Middle frontal gyrus (tissue), 1 donor: ENCODE data around the gene RPS6KA2.
"Not testable (repeated sequence)": the region's sequence is repeated elsewhere in the genome, so short reads cannot be mapped to it uniquely, and the experiment has no call there.

Experiments used
- DNase-seq: peaks from one replicate; pipeline ENCODE4 v3.0.0-alpha.2; 2015; ENCODE audit warnings: low spot score; ENCODE audit errors: extremely low spot score

The RPS6KA2 gene

DNA sequence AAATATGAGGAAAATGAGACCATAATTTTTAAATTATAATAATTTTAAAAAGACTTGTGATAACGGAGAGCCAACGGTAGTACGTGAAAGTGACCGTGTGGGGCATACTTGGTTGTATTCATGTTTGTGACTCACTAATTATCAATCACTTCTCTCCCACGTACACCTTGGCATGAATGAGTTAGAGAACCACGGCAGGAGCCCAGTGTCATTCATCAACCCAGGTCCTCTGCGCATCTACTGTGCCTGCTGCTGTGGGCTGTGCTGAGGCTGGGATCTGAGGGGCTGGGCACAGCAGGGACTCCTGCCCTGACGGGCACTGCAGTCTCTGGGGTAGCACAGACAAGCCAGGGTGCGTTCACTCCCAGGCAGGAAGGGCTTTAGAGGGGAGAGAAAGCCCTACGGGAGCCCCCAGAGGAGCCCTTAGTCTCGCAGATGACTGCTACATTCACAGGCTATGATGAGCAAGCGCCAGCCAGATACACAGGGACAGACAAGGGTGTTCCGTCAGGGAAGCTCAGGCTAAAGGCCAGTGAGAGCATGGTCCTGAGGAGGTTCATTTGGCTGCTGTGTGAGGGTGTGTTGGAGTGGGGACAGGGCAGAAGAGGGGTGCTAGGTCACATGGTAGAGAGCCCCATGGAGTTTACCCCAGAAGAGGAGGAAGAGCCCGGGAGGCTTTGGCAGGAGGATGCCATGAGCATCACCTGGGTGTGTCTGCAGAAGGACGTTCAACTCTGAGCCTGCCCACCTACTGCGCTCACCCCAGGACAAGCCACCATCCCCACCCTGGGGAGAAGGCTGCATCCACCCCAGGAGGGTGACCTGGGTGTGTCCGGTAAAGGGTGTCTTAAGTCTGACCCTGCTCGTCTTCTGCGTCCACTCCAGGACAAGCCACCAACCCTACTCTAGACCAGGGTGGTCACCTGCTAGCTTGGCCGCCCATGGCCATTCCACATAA, 8.2 kb upstream of the RPS6KA2 start:
- DNase-seq, result no peak

DNA sequence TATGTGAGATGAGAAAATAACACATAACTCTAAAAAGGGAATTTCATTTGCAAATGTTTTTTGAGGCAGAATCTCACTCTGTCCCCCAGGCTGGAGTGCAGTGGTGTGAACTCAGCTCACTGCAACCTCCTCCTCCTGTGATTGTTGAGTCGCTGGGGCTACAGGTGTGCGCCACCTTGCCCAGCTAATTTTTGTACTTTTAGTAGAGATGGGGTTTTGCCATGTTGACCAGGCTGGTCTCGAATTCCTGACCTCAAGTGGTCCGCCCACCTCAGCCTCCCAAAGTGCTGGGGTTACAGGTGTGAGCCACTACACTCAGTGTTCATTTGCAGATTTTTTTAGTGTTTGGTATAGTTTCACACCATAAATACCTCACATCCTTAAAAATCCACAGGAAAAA, 7.5 kb upstream of the RPS6KA2 start:
- not testable (repeated sequence) for DNase-seq

DNA sequence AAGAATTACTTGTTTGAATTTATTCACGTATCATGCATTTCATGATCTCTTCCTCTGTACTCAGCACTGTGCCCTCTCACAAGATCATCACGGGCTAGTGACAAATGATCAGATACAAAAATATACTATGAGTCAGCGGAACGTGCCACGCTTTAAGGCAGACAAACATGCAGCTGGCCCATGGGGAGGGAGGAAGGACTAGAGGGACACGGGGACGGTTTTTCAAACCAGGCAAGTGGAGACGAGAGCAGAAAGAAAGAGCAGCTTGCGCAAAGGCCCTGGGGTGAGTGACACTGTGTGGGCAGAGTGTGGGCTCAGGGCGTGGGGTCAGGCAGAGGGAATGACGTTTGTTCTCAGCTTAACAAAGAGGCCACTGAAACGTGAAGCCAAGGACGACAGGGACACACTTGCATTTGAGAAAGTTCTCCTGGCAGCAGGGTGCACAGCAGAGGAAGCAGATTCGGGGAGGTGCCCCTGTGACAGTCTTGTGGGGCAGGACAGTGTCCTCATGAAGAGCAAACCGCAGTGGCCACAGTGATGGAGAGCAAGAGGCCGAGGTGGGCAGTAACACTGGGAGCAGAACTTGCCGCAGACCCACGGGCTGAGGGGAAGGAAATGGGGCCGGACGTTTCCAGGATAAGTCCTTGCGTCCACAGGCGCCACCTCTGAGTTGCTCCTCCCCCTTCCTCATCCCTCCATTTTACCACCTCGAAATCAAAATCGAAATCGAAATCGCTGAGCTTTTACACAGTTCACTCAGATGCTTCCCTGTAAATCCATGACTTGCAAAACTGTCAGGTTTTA, 6.9 kb upstream of the RPS6KA2 start:
- no peak for DNase-seq

DNA sequence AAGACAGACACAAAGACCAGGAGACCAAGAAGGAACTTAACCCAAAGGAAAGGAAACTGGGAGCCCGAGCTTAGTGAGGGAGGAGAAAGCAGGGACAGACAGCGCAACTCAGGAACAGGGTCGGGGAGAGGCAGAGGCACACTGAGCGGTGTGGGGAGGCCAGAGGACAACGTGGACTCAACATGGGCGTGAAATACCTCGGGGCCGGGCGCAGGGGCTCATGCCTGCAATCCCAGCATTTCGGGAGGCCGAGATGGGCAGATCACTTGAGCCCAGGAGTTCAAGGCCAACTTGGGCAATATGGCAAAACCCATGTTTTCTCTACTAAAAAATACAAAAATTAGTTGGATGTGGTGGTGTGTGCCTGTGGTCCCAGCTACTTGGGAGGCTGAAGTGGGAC, 5.7 kb upstream of the RPS6KA2 start:
- no peak for DNase-seq

DNA sequence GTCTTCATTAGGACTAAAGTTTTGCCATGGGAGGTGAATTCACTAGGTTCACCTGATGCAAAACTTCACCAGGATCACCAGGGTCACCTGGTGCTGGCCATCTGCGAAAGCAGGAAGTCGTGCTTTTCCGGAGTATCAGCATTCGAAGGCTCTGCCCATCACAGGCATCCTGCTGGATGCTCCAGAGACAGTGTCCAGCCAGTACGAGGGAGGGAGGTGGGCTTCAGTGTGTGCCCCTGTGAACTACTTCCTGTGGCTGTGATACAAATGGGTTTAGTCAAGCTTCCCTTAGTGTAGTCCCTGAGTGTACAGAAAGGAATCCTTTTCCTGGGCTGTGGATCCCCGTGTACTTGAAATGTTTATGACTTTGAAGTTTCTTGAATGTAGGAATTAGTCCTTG, 3.4 kb upstream of the RPS6KA2 start:
- DNase-seq, result no peak

DNA sequence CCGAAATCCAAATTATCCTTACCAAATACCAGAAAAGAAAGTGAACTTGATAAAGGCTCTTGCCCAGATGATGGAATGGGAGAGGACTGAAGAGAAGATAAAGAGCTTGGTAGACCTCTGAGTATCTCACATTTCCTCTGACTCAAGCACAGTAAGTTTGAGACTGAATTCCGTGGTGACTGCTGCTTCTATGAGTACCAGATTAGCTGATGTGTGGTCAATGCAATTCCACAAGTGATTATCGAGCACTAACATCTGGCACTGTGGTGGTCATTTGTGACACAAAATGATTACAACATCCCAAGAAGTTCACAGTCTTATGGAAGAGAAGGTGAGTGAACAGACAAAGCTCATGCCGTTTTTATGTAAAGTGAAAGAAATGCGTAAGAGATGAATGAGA, 2.6 kb upstream of the RPS6KA2 start:
- DNase-seq, result no peak

DNA sequence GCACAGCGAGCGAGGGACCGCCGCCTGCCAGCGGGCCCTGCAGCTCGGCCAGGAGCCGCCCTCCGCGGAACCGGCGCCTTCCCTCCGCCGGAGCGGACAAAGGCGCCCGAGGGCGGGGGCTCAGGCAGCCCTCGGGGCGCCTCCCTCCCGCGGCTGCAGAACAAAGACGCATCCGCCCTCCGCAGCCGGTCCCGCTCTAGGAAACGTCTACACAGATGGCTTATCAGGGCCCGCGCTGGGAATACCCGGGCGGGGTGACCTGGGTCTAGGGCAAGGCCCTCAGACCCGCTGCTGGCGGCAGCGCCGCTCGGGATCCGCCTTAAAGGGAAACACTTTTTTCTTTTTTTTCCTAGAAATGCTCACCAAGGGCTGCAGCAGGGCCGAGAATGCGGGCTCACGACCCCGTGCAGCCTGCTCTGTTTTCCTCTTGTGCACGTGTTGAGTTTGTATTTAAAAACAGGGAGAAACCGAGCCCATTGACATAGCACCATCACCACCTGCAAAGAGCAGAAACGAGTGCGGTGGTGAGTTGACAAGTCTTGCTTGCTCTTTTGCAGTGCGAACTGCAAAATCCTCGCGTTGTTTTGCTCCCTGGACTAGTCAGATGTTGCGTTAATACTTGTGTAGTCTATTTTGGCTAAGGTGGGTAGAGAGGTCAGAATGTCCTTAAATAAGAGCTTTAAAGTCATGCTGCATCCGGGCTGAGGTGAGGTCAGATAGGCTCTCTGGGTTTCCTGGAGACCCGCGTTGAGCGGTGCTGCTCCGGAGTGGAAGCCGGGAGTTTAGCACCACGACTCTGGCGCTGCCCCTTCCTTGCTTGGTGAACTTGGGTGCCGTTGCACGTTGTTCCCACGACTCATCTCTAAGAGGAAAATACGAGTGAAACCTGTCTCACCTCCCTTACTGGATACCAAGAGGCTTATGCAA, 1.1 kb upstream of the RPS6KA2 start:
- DNase-seq, result no peak

DNA sequence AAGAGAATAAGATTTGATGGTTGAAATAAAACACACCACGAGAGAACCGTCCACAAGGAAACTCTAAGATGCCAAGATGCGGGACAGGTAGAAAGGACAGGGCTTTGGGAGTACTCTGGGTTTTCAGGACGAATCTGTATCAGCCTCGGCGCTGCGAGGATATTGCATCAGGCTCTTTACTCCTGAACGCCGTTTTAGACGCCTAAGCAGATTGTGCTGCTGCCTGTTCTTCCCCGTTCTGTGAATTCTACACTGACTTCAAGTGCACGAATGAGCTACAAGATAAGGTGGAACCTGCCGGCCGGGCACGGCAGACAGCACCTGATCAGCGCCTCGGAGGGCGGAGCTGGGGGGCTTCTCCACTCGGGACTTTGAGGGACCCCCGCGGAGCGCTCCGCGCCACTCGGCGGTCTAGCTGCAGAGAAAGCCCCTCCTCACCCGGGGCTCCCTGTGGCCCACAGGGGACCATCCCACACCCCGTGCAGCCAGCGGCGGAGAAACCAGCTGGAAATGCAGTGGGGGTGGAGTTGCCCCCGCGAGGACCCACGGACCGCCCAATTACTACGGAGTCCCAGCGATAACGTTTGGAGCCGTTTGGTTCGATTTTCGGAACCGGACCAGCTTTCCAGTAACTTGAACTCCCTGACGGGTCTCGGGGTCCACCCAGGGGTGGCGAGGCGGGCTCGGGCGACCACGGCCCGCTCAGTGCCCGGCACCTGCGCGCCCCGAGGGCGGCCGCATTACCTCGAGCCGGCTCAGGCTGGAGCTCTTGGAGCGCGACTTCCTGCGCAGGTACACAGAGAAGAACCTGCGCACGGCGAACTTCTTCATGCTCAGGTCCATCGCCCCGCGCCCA, 646 bp downstream of the RPS6KA2 start:
- no peak for DNase-seq

DNA sequence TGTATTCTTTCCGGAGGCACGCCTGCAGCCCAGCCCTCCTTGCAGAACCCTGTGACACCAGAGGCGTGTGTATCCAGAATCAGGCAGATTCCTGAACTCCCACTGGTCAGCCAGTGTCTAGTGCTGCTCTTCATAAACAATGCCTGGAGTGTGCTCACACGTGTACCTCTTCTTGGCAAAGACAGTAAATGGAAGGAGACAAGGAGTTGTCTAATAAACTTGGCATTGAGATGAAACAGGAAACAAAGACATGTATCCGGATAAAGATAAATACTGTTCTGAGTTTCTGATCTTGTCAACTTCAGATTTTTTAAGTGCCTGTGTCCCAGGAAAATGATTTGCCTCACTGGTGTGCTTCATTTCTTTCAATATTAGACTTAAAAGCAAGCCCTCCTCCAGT, 1.7 kb downstream of the RPS6KA2 start:
- no peak for DNase-seq

DNA sequence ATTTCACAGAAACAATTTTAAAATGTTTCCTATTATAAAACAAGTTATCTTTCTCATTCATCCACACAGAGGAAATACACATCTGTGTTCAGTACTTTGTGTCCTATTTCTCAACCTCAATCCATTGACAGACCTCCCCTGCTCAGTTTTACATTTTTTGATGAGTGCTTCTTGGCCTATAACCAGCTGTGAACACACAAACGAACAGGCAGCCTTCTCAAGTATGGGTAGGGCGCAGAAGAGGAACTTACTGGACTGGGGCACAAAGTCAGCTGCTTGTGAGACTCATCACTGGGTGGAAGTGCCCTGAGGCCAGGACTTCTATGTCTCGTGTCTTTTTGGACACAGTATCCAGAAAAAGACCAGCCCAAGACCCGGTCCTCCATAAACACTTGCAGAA, 2.8 kb downstream of the RPS6KA2 start:
- DNase-seq, result no peak

DNA sequence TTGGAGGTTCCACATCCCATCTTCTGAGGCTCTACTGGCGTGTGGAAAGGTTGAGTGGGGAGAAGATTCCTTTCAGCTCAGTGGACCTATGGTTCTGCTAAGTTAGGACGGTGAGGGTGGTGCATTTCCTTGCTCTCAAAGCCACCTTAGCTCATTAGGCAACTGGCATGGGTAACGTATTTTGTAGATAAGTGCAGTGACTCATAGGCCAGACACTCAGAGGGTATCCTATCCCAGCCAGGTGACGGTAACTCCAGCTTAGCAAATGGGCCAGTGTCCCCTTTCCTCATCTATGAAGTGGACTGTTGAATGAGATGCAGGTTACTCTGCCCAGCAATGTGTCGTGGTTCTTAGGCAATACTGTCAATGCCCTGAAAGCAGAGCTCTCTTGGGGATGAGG, 3.7 kb downstream of the RPS6KA2 start:
- no peak for DNase-seq

DNA sequence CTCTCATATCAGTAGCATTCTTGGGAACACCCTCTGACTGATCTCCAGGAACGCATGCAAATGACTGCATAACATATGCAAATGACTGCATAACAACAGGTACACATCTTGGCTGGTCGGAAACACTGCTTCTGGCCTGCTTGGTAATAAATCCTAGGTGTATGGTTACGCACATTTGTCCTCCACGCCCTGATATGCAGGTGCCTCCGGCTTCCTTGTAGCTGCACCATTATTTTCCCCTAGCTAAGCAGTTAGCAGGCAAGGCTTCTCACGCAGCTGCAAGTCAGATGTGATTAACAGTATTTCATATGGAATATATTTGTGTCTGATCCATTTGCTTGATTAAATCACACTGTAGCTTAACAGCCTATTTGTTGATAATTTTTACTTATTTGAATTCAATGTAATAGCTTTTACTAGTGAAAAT, 5.9 kb downstream of the RPS6KA2 start:
- no peak for DNase-seq

DNA sequence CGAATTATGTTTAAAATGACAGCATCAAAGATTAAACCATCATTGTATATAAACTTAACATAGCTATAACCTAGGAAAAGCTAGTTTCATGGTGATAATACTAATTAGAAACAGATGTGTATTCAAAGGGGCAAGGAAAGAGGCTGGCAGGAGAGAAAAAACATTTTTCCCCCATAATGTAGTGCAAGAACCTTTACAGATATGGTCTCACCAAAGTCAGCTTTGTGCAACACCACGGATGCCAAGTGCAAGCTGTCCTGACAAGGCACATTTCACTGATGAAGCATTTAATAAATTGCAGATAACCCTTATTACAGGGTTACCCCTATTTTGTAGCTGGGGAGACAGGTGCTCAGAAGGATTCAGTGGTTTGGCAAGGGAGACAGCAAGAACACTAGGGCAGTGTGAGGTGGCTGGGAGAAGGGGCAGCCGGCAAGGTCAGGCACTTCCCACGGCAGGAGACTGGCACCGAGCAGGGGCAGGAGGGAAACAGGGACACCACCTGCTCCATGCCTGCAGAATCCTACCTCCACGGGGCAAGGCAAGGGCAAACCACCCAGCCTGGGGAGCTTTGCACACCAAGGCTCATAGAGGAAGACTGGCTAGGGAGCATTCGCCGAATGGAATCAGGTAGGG, 6.5 kb downstream of the RPS6KA2 start:
- no peak for DNase-seq

DNA sequence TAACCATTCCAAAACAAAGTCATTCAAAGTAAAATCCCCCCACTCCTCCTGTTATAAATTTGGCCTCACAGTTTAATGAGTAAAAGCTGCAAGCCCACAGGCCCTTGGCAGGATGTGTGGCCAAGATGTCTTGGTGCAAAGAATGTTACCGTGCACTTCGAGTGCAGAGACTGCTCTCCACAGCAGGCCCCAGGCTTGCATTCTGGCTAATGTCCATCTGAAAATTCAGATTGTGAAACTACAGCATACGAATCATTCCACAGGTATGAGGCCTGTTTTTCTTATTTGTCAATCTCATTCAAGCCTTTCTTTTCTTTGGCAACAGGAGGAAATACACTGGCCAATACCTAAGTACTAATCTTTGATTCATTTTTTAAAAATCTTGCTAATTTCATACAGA, 7.1 kb downstream of the RPS6KA2 start:
- no peak for DNase-seq

DNA sequence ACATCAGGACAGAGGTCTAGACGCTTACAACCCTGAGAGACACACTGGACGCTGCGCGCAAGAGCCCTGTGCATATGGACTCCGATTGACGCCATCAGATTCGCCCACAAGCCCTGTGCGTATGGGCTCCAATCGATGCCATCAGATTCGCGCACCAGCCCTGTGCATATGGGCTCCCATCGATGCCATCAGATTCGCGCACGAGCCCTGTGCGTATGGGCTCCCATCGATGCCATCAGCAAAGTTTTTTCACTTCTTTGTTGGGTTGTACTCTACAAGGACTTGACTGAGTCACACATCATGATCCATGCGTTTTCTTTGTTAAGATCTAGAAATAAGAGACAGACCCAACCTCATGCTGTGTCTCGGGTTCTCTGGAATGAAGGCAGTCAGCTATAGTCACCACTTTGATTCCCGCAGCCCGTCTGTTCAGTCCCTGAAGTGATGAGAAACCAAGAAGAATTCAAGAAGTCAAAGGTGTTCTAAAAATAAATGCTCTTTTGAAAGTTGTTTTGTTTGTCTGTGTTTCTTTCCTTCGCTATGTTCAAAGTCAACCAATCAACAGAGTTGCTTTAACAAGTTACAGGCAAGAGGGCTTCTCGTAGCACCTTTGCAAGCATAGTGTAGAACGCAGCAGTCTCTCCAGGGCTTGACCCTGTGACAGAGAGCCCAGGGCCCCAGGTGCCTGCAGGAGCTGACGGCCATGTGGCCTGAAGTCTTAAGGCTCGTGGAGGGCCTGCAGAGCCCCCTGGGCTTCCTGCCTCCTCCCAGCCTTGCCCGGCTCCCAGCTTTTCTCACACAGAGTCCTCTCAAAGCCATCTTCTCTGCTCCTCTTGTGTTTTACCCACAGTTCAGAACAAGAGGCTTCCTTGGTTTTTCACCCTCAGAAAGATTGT, 7.9 kb downstream of the RPS6KA2 start:
- no peak for DNase-seq

DNA sequence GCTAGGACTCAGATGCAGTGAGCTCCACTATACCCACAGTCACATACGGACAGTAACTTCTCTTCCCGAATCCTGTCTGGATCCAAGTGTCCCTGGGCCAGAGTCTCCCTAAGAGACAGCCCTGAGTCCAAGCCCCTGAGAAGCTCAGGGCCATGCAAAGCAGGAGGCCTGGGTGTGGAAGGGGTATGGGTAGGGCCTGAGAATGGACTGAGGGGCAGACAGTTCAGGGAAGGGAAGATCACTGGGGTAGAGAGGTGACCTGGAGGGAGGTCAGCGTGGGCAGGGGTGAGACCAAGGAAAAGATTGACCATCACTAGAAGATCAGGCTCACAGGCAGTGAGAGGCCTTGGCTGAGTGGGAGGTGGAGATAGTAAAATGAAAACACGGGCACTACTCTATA, 8.8 kb downstream of the RPS6KA2 start:
- DNase-seq, result no peak

DNA sequence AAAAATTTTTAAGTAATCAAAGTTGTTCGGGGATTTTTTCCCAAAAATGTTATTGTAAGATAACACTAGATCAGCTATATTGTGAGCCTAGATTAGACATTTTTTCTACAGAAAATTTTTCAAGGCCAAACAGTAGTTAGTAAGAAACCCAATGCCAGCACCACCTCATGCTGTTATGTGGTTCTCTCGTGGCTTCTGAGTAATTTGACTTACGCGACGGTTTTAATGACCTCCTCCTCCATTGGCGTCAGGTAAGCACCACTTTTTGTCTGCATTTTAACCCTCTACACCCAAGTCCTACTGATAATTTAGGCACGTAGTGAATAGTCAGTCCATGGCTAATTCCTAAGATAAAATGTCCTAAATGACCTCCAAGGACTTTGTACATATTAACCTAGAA, 9.7 kb downstream of the RPS6KA2 start:
- DNase-seq, result no peak

DNA sequence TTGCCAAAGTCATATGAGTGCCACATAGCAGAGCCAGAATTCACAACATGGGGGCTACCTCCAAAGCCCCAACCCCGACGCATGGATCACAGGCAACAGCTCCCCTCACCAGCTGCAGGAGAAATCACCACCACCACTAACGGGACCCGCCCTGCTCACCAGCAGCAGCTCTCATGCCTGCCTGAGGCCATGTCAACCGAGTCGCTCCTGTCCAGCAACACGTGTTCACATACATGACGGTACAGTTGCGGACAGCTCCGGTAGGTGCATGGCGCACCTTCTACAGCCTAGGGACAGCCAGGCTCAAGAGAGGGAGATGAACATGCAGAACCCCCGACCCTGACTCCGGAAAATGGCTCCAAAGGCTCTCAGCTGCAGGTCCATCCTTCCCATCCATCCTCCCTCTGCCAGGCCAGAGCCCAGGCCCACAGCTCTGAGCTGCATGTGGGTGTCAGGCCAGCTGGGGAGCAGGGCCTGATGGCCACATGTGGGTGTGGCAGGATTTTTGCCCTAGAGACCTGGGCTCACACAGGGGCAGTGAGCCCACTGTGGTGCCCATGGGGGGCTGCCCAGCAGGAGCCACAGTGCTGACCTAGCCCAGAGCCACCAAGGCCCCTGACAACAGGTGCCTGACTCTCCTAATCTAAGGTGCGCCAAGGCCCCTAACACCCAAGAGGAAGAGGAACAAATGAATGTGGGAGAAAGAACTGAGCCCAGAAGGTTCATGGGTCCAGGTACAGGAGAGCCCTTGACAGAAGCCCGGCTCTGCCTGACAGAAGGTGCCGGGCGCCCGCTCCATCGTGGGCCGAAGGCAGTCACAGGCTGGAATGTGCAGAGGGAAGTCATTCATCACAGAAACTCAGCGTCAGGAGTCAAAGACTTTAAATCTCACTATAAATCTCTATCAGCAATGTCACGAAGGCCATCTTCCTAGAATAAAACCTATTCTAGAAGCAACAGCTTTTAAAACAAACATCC, 10.5 kb downstream of the RPS6KA2 start:
- DNase-seq, result no peak
